AG04449 (cell line): Measurements from ENCODE around the gene IFNA10.
A peak's percentile ranks its signal among the peaks of the same experiment; 100 is the strongest.
"Not testable (repeated sequence)": the region's sequence is repeated elsewhere in the genome, so short reads cannot be mapped to it uniquely, and the experiment has no call there.

Source experiments
- CTCF ChIA-PET: fragments of 350-600 bp; formaldehyde crosslinking; extraction: SDS; loops from one replicate; lab custom pipeline; 2021; ENCODE audit warnings: antibody characterized with exemption; lab: Yijun Ruan, JAX
- POLR2A ChIA-PET: fragments of 400-600, 350-600 bp; formaldehyde crosslinking; extraction: SDS; loops from one replicate; lab custom pipeline; 2020; ENCODE audit warnings: antibody characterized with exemption, inconsistent platforms; lab: Yijun Ruan, JAX
- DNase-seq: peaks from one replicate; pipeline ENCODE4 v3.0.0-alpha.2; 2010; ENCODE audit warnings: low read depth, low spot score
- H3K4me3 ChIP-seq: 2 replicates; pipeline ENCODE4 v1.5.1; 2011; ENCODE audit warnings: low read depth, mild to moderate bottlenecking, control low read depth, low read length
- CTCF ChIP-seq: IDR thresholded peaks from one replicate; pipeline ENCODE4 v1.5.1; 2011; ENCODE audit warnings: mild to moderate bottlenecking, moderate library complexity, low read length, control low read depth, inconsistent platforms; ENCODE audit not compliant: insufficient read depth; ENCODE audit errors: missing control alignments

The IFNA10 gene

DNA sequence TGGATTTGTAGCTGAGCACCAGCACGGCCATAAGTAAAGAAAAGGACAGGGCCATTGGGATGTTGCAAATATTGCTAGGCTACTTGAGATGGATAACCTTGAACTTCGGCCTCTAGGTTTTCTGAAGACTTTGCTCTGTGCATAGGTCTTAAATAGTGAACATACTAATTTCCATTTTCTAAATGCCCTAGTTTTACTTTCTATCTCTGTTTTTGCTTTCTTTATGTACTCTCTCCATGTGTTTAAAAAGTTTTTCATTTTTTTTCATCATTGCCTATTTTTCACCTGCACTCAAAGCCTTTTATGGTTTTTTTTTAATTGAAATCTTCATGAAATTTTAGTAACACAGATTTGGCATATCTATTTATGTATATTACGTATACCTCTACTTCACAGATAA, at the start of gene IFNA10:
IFNA10 (minus strand) TSS at position 101 of the 400 bp plus-strand sequence; CDS start at position 55, 46 bp downstream.
- DNase-seq, H3K4me3 ChIP-seq, POLR2A ChIA-PET, CTCF ChIA-PET: not testable (repeated sequence)

DNA sequence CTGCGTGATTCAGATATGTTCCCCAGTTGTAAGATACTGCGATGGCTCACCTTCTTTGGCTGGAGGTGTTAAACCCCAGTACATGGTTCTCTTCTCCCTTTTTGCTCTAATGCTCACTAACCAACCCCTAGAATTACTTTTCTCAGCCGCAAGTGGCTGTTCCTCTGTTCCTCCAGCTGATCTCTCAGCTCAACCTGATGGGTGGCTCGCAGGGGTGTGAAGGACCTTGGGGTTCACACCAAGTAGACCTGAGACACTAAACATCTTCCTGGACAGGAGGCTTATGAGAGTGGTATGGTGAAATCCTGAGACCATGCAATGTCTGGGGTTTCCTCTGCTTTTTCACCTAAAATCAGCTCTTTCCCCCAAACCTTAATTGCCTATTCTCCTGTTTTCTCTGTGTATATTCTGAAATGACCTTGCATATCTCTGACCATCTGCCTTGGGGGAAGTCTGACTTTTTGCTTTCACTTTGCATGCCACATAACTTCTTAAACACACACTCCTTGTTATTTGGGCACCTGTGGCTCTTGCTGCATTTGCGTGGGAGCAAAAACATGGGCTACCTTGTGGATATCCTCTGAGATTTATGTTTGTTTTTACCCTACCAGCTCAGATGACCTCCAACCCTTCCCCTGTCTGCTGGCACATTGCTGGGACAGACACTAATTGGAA, 48.7 kb upstream of the IFNA10 start:
- ChIA-PET POLR2A (no interaction called here), CTCF (no interaction called here)
- no peak for DNase-seq
- no peak overlapping the region for H3K4me3 ChIP-seq
- no peak for TF ChIP-seq CTCF

DNA sequence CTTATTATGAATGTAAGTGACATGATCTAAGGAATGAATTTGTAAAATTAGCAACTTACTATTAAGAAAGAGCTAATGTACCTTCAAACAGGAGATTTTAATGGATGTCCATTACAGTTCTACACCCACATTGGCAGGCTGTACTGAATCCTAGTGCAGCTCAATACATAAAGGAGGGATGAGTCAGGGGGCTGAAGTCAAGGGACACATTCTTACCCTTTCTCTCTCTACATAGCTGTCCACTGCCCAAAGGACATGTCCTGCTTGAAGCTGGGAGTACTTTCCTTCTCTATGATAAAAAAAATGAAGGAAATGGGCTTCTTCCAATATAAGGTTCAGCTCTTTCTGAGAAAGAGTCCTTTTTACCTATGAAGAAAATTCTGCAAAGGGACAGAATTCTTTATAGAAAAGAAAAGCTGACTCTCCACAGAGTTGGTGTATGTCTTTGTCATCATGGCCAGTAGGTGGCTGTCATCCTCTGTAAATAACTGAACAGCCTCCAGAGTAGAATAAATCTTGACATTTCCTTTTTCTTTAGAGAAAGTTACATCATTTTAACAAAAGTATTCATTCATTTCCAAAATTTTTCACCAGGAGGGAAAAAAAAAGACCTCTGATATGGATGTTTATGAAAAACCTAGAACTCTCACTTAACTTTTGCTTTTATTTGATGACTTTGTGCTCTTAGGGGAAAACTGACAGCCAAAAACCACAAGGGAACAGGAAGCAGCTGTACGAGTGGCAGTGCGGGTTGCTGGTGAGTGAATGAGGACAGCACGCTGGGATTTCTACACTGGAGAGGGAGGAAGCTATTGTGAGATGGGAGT, 46.0 kb upstream of the IFNA10 start:
- TF ChIP-seq CTCF, result peak; percentile 30
- no peak overlapping the region for H3K4me3 ChIP-seq
- CTCF ChIA-PET, result interaction anchor here (0.6 to 3.2 kb wide), 13 partner anchors 11 to 1200 kb away, joined by 3 to 21 read pairs (median 4); no protein-coding TSS in a partner anchor
- POLR2A ChIA-PET, result no interaction called here
- no peak for DNase-seq

DNA sequence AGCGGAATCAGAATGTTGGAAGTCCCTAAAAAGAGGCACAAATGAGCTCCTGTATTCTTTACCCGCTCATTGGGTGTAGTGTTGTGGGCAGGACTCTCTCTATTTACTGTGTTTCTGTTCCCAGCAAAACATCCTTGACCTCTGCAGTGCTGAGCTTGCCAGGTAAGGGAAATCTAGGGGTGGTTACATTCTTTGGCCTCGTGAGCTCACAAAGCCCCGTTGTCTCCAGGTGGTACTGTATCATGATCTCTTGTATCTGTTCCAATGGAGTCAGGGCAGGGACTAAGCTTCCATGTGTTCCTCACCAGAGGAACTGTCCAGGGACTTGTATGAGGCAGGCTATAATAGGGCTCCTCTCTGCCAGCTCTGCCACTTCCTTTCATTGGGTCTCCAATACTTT, 44.7 kb upstream of the IFNA10 start:
- DNase-seq, result no peak
- ChIA-PET CTCF (interaction anchor here (0.6 to 3.2 kb wide), 4 partner anchors 16 to 539 kb away, joined by 3 to 21 read pairs (median 7); no protein-coding TSS in a partner anchor), POLR2A (no interaction called here)
- H3K4me3 ChIP-seq, result no peak overlapping the region
- TF ChIP-seq CTCF, result no peak

DNA sequence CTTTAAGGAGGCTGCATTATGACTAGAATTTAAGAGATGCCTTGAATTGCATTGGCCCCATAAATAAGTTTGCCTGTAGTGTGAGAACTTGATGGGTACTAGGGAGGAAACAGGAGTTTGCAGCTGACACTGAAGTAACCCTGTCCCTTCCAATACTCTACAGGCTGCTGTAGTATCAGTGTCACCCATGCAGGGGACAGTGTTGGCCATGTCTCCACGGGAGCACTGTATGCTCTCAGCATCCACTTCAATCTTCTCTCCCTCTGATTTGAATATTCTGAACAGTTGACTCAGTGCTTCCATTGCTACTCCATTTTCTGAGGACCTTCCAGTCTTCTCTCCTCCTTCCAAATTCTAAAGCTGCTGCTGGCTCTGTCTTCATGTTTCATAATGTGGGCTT, 44.2 kb upstream of the IFNA10 start:
- TF ChIP-seq CTCF, result no peak
- no peak for DNase-seq
- POLR2A ChIA-PET, result no interaction called here
- no peak overlapping the region for H3K4me3 ChIP-seq
- CTCF ChIA-PET, result interaction anchor here (0.6 to 3.2 kb wide), 2 partner anchors 15 to 68 kb away, joined by 3 to 21 read pairs; no protein-coding TSS in a partner anchor

- no peak for DNase-seq
- POLR2A ChIA-PET, result no interaction called here
- H3K4me3 ChIP-seq, result no peak overlapping the region
- CTCF ChIA-PET, result interaction anchor here (1.4 kb wide), 1 partner anchor 211 kb away, joined by 3 read pairs; no protein-coding TSS in a partner anchor
- no peak for TF ChIP-seq CTCF
These were observed 37.9 kb upstream of the IFNA10 start for GRCh38 chr9:21244836-21245235.
